GM21423 (cell line): ENCODE results near the gene IFNA6.
"Not testable (repeated sequence)": the region's sequence is repeated elsewhere in the genome, so short reads cannot be mapped to it uniquely, and the experiment has no call there.

Source experiments
- ATAC-seq: cut with Tn5 transposase; IDR thresholded peaks from one replicate; pipeline ENCODE4 v1.9.1; 2021; ENCODE audit warnings: mild to moderate bottlenecking, moderate library complexity; ENCODE audit not compliant: unreplicated experiment

Gene IFNA6

DNA sequence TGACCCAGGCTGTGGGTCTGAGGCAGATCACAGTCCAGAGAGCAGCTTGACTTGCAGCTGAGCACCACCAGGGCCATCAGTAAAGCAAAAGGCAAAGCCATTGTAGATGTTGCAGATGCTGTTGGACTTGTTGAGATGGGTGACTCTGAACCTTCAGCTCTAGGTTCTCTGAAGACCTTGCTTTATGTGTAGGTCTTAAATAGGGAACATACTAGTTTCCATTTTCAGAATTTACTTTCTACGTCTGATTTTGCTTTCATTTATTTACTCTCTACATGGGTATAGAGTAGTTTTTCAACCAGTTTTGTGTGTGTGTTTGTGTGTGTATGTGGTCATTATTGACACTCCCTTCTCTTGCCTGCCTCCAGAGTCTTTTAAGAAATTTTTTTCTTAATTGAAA, at the start of gene IFNA6:
Gene IFNA6, minus strand, starts transcription at position 101 of the 400 bp plus-strand sequence. Its CDS starts 0 bp downstream, at position 101.
- no peak for ATAC-seq

GRCh38 chr9:21399956-21400355, 49.3 kb upstream of the IFNA6 start:
- no peak for ATAC-seq

DNA sequence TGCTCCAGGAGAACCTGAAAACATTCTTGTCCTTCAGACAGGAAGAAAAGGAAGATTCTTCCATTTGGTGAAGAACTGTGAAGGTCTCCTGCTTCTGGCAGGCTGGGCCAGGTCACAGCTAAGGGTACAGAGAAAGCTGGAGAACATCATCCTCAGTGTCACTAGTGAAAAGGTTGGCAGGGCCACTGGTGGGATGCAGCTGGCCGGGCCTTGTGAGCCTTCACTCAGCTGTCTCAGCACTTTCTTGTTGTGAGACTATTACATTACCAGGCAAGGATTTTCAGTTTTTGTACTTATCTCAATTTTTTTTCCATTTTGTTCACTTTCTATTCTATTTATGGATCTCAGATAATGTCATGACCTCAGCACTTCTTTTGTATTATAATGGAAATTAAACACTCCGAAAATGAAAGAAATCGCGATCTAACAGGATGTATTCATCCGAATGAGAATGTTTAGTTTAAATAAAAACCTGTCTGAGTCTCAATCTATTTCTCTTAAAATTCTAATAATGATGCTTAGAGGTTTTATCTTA, 48.3 kb upstream of the IFNA6 start:
- ATAC-seq: no peak

DNA sequence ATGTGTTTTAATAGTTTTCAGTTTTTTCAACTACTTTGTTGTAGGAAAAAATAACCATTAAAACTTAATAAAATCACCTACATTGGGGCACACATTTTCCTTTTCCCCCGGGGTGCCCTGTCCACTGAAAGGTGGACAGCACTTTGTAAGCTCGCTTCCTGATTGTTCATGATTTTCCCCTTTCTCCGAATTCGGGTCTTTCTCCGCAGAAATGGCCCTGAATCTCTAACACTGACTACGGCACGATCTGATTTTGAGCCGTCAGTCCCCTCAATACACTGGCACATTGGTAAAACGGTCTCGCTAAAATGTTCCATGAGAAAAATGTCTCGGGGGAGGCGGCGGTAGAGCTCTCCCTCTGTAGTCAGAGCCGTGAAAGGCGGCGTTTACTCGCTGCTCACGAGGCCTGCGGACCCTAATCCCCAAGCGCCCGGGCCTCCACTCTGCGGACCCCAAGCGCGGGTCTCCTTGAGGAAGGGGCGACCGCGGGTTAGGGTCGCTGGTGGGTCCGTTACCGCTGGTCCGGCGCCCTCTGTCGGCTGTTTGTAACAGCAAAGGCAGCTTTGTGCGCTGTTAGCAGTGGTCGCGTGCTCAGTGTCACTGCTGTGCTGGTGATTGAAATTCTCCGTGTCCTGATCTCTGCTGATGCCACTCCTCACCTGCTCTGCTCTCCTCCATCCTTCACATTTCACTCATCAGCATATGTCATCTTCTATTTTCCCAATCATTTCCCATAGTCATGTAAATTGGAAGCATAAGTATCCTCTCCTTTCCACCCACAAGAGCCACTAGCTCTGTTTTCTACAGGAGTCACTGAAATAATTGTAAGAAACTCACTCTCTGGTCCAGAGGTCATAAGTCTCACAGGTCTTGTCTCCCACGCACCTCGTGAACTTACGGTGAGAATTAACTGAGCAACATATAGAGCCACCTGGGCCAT, 45.4 kb upstream of the IFNA6 start:
- ATAC-seq: peak; percentile 74

DNA sequence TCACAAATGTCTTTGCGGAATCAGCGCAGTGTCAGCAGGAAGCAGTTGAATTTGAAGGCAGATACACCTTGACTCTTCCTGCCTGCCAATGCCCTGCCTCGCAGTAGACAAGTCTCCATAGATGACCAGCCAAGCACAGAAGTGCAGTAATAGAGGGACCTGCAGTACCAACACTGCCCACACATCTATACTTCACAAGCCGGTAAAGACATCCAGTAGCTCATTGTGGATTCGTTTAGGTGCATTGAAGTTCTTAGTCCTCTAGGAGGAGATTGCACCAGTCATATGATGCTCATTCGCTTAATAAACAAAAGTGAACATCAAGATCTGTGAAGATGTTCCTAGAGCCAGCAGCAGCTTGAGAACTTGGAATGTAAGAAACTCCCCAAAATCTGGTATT, 41.6 kb upstream of the IFNA6 start:
- peak; percentile 71 for ATAC-seq

- no peak for ATAC-seq
Observed at GRCh38 chr9:21385131-21385670, 34.5 kb upstream of the IFNA6 start, which contains the start of gene IFNA2. Gene IFNA2, minus strand, starts transcription at chr9:21385398. Its CDS starts 69 bp downstream, at chr9:21385329.

DNA sequence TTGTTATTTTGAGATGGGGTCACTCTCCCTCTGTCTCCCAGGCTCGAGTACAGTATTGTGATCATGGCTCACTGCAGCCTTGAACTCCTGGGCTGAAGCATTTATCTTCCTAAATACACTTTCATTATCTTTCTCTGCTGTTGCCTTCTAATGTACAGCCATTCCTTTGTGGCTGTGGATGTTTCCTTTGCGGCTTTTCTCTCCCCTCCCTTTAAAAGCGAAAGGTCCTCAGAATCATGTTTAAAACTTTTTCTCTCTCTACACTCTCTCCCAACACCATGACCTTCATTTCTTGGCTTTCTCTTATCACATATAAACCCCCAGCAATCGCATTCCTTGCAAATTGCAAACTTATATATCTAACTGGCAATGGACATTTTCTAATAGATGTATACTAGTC, 32.9 kb upstream of the IFNA6 start:
- ATAC-seq: no peak

DNA sequence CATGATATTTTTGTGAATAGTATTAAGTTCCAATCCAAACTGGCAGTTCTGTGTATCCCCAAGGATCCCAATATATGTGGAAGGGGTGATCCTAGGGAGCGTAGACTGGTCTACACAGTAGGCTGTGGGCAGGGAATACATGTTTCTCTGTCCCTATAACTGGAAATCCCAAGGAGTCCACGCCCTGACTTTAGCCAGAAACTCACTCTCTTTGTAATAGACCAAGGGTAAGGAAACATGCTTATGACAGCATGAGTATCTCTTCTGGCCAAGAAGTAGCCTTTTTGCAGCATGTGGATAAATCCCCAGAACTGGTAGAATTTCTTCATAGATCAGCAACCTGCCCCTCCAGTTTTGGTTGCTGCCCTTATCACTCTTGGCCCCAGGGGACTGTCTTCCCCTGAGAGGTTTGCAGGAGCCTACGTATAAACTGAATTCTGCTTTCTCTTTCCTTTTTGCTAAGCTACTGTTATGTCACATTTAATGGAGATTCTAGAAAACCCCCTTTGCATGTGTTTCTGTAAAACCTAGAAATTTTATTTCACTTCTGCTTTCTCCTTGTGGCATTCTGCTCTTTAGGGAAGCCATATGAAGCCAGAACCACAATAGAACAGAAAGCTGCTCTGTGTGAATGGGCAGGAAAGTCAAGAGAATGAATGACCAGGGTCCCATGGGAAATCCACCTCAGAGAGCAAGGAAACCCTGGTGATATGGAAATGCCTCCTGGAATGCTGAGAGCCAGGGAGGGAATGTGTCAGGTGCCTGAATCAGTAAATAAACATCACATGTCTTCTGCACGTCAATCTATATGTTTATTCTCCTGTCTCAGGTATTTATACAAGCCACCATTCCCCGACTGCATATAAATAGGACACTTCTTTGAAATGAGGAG, 31.0 kb upstream of the IFNA6 start:
- peak; percentile 97 for ATAC-seq

DNA sequence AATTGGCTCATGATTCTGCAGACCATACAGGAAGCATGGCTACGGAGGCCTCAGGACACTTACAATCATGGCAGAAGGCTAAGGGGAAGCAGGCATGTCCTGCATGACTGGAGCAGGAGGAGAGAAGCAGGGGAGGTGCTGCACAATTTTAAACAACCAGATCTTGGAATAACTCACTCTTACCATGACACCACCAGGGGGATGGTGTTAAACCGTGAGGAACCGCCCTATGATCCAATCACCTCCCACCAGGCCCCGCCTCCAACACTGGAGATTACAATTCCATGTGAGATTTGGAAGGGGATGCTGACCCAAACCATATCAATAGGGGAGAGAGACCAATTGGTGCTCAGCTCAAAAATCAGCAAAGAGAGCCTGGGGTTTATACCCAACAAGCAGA, 20.8 kb upstream of the IFNA6 start:
- ATAC-seq: not testable (repeated sequence)

- no peak for ATAC-seq
Observed at GRCh38 chr9:21367957-21368356, 17.3 kb upstream of the IFNA6 start, which contains the start of gene IFNA13. Gene IFNA13, minus strand, starts transcription at chr9:21368057. Its CDS starts 47 bp downstream, at chr9:21368010.

DNA sequence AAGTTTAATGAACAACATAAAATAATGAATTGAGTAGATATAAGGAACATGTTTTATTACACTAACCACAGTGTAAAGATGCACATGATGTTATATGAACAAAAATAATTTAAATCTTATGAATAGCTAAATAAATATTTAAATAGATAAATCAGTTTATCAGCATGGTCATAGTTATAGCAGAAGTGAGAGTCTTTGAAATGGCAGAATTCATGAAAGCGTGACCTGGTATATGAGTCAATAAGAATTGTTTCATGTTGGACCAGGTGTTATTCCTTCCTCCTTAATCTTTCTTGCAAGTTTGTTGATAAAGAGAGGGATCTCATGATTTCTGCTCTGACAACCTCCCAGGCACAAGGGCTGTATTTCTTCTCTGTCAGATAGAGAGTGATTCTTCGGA, 16.5 kb upstream of the IFNA6 start:
- peak; percentile 89 for ATAC-seq

GRCh38 chr9:21362287-21362686, 11.6 kb upstream of the IFNA6 start:
- ATAC-seq: no peak

GRCh38 chr9:21357479-21358460, 7.1 kb upstream of the IFNA6 start:
- peak; percentile 87 for ATAC-seq

- no peak for ATAC-seq
Observed at GRCh38 chr9:21348430-21348970, 2.2 kb downstream of the IFNA6 start.

GRCh38 chr9:21340735-21341134, 10.0 kb downstream of the IFNA6 start:
- ATAC-seq: no peak

DNA sequence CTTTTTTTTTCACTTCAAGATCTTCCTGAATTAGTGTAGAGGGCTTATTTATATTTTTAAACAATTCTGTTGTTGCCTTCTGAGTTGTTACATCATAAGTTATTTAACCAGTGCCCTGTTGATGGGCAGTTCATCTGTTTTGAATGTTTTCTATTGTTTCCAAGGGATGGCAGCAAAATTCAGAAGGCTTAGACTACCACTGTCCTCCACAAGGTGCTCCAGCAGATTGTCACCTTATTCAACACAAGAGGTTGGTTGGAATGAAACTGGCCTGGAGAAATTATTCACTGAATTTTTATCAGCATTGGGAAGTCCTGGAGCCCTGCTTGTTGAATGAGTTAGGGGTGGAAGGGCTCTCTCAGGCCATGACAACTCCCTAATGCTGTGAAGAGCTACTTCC, 14.2 kb downstream of the IFNA6 start:
- no peak for ATAC-seq

DNA sequence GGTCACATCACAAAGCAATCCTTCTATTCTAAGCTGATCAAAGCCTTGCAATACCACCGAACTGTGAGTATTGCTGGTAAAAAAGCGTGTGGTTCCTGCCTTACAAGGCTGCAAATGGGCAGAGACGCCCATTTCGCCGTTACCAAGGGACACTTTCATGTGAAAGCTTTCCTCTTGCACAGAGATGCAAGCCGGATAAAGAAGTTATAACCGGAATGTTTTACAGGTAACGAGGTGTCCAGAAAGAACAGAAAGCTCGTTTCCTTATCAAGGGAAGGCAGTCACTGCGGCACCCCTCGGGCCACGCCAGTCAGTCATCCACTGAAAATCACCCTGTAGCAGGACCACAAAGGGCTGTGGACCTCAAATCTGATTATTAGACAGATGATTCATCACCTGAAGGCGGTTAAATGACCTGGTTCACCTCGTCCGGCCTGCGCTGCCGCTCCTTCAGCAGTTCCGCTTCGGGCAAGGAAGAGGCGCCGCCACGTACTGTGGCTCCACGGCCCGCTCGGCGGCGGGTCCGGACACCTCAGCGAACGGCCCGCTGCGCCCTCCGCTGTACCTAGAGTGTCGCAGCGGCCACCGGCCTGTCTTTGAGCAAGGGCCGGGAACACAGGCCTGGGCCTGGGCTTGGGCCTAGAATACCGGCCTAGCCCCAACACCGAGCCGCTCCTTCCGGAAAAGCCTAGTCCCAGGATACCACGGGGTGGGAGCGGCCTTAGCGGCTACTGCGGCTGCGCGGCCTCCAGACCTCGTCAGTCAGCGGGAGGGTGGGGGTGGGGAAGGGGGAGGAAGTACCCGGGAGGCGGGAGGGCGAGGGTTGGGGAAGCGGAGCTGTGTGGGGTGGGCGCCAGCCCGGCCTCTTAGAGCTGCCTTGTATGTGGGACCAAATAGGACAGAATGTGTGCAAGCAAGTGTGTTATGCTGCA, 15.7 kb downstream of the IFNA6 start, which contains the start of gene KLHL9:
Gene KLHL9, minus strand, starts transcription at position 704 of the 932 bp plus-strand sequence. Its CDS starts 545 bp downstream, at position 159.
- peak; percentile 84 for ATAC-seq

- no peak for ATAC-seq
Observed at GRCh38 chr9:21333226-21333625, 17.5 kb downstream of the IFNA6 start.
